Lung (tissue), 12 donors: ENCODE data around the gene ASPG. TPM values are rescaled to one million over a fixed set of nuclear protein-coding genes. Genes with fewer than 3 reads are reported as not detected.
A peak's percentile ranks its signal among the peaks of the same experiment; 100 is the strongest.

Experiments
- ATAC-seq: fragments of 200-7000 bp; cut with Tn5 transposase; one replicate; pipeline ENCODE4 v1.9.1; 2020; ENCODE audit warnings: moderate number of reproducible peaks; ENCODE audit not compliant: insufficient read depth, low FRiP score
- DNase-seq, 3 donors: peaks; one replicate each; pipeline ENCODE4 v3.0.0-alpha.2; 2013 to 2017
- H3K27ac ChIP-seq, 2 donors: one replicate each; pipeline ENCODE4 v1.5.1; 2013; ENCODE audit warnings: mild to moderate bottlenecking in 2 of 2, moderate library complexity in 2 of 2, control low read depth in 1 of 2, inconsistent platforms in 1 of 2, low read depth in 1 of 2, low read length in 1 of 2
- H3K27me3 ChIP-seq, 3 donors: one replicate each; pipeline ENCODE4 v1.5.1; 2013; ENCODE audit warnings: low read length in 2 of 3; ENCODE audit not compliant: control insufficient read depth in 3 of 3, insufficient read depth in 3 of 3
- H3K36me3 ChIP-seq, 4 donors: one replicate each; pipeline ENCODE4 v1.5.1; 2013; ENCODE audit warnings: low read length in 4 of 4, mild to moderate bottlenecking in 1 of 4, moderate library complexity in 1 of 4; ENCODE audit not compliant: control insufficient read depth in 4 of 4, insufficient read depth in 4 of 4
- H3K4me1 ChIP-seq, 5 donors: one replicate each; pipeline ENCODE4 v1.5.1; 2013; ENCODE audit warnings: low read length in 5 of 5, mild to moderate bottlenecking in 2 of 5, moderate library complexity in 1 of 5; ENCODE audit not compliant: control insufficient read depth in 5 of 5, insufficient read depth in 5 of 5
- H3K4me3 ChIP-seq: one replicate; pipeline ENCODE4 v1.5.1; 2013; ENCODE audit warnings: mild to moderate bottlenecking, control low read depth, moderate library complexity
- H3K9ac ChIP-seq, 2 donors: one replicate each; pipeline ENCODE4 v1.5.1; 2013; ENCODE audit warnings: low read length in 2 of 2, control low read depth in 1 of 2; ENCODE audit not compliant: insufficient read depth in 1 of 2
- H3K9me3 ChIP-seq, 4 donors: one replicate each; pipeline ENCODE4 v1.5.1; 2013; ENCODE audit warnings: low read length in 3 of 4, mild to moderate bottlenecking in 1 of 4, moderate library complexity in 1 of 4; ENCODE audit not compliant: control insufficient read depth in 4 of 4, insufficient read depth in 3 of 4
- CTCF ChIP-seq: IDR thresholded peaks from 2 replicates; pipeline ENCODE4 v1.5.1; 2012; ENCODE audit warnings: mild to moderate bottlenecking; ENCODE audit errors: control extremely low read depth, extremely low read depth
- WGBS, 2 donors: extraction: QIAGEN DNeasy Blood & Tissue Kit; methylation state at CpG; one replicate each; pipeline ENCODE4 v1.1.7; 2013; 5-methylcytosine and 5-hydroxymethylcytosine counted together
- polyA plus RNA-seq, 2 donors: library from polyadenylated mRNA; stranded (reverse); fragments of 200-250 nt; gene quantifications; one replicate each; pipeline ENCODE4 v1.2.1, GENCODE V29; 2013
- total RNA-seq, 2 donors: library from RNA; depleted of rRNA in 1 of 2; stranded (reverse); fragments of >200 nt in 1 of 2; gene quantifications; one replicate each; pipeline ENCODE4 v1.2.1, GENCODE V29; 2014 to 2021
- donor health status: control.
- donor health status: control.
- donor health status: Bipolar disorder and iron deficiency.
- donor health status: healthy.
- donor health status: DM: yes; HTN: yes; CAD: no.

ASPG gene
- total and polyA plus RNA-seq, 4 donors = 0.73 to 4.7 (median 3.0) TPM

- TF ChIP-seq CTCF = no peak
- 91 to 94% methylated on average over 42 of the region's 42 CpGs for WGBS, 2 donors
- ATAC-seq = no peak
Measured at GRCh38 chr14:104157016-104157928, 71.8 kb downstream of the ASPG start.

DNA sequence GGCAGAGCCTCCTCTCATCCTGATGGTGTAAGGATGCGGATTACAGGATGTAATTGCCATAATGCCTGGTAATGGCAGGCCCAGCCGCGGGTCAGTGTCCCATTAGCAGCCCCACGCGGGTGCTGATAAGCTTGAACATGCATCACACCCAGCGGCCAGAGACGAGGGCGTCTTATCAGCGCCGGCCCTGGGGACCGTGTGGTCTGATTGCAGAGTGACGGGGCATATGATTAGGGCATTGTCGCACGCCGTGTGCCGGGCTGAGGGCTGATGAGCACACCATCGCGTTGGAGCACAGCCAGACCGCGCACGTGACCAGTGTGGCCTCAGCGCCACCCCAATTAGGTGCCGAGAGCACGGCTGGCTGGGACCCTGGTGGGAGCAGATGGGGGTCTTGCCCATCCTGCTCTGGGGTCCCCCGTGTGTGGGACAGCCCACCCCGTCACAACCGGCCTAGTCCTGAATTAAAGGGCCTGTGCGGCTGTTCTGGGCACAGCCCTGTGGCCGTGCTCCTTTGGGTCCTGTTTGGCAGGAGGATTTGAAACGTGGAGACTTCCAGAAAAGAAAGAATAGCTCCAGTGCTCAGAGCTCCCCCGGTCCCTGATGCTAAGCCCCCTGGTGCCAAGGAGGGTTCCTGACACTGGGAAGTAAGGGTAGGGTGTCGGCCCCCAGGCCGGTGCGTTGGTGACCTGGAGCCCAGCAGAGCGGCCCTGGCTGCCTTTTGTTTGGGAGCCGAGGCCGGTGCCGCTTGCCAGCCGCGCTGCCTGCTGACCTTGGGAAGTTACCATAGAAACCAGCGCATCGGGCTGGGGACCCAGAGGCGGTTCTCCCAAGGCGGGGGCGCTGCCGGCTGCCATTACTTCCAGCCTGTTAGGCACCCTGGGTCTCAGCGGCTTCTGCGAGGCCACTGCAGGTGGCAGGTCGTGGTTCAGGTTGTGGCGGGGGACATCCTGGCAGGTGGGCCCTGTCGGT, 73.6 kb downstream of the ASPG start:
- no peak overlapping the region for H3K9ac ChIP-seq
- no peaks in the 10 kb centered on the region for H3K9me3 ChIP-seq
- no peak for TF ChIP-seq CTCF
- H3K27me3 ChIP-seq = no peaks in the 10 kb centered on the region
- H3K4me1 ChIP-seq = peaks cover 0 to 13% (median 0%) of the 10 kb centered on the region in 5 donors
- WGBS, 2 donors = 78 to 87% methylated on average over 51 of the region's 51 CpGs
- DNase-seq = peak; percentile 47 to 50 (median 49)
- H3K27ac ChIP-seq = peak overlapping the region in 1 of 2 donors; percentile 18
- no peak for ATAC-seq
- peaks cover 0 to 2% (median 0%) of the 10 kb centered on the region in 4 donors for H3K36me3 ChIP-seq
- H3K4me3 ChIP-seq = no peak overlapping the region

More at GRCh38 chr14:104157016-104157928, 71.8 kb downstream of the ASPG start:
- H3K4me1 ChIP-seq = peaks cover 0 to 13% (median 0%) of the 10 kb centered on the region in 5 donors
- no peak for DNase-seq
- no peaks in the 10 kb centered on the region for H3K9me3 ChIP-seq
- H3K9ac ChIP-seq = no peak overlapping the region
- H3K36me3 ChIP-seq = peaks cover 0 to 2% (median 0%) of the 10 kb centered on the region in 4 donors
- H3K4me3 ChIP-seq = no peak overlapping the region
- H3K27me3 ChIP-seq = no peaks in the 10 kb centered on the region
- H3K27ac ChIP-seq = no peak overlapping the region

DNA sequence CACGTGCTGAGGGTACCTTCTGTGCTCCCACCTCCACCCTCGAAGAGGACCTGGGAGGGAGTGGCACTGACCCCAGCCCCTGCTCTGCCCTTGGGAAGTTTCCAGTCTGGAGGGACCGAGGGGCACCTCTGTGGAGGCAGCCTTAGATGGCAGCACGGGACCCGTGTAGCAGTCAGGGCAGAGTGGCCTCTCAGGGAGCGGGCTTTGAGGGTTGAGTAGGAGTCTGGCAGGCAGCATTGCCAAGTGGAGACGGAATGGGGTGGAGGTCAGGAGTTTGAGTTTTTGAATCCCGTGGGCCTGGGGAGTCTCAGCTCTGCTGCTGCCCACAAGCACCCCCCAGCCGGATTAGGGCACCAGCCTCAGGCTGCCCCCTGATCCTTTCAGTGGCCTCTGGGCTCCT, 74.5 kb downstream of the ASPG start:
- no peak overlapping the region for H3K27ac ChIP-seq
- peaks cover 0 to 2% (median 0%) of the 10 kb centered on the region in 4 donors for H3K36me3 ChIP-seq
- WGBS, 2 donors = 90 to 92% methylated on average over 9 of the region's 9 CpGs
- ATAC-seq (no peak), DNase-seq (no peak)
- H3K9me3 ChIP-seq = no peaks in the 10 kb centered on the region
- no peak for TF ChIP-seq CTCF
- no peaks in the 10 kb centered on the region for H3K27me3 ChIP-seq
- no peak overlapping the region for H3K4me3 ChIP-seq
- H3K4me1 ChIP-seq = peaks cover 0 to 13% (median 0%) of the 10 kb centered on the region in 5 donors
- H3K9ac ChIP-seq = no peak overlapping the region
